ENCODE data around the gene WNT7B.

WNT7B gene

DNA sequence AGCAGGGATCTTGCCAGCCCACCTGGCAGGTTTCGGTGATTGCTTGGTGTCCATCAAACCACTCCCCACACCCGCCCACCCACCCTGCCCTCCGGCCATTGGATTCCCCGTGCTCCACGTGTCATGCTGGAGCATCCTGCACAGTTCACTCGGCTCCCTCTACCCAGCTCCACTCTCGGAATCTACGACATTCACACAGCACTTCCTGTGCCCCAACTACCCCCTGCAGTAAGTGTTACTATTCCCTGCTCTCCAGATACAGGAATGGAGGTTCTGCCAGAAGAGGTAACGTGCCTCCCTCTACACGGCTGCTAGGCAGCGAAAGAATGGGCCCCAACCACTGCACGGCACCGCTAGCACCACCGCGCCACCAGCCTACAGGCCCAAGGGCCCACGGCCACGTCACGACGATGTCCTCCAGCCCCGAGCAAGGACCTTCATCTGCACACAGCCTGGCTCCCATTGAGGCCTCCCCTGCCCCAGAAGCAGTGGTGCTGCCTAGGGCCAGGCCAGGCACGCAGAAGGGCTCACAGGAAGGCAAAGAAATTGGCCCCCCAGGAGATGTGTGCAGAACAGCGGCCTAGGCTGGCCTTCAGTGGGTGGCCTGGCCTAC, 27.6 kb downstream of the WNT7B start:
- DNase-seq: no peak

DNA sequence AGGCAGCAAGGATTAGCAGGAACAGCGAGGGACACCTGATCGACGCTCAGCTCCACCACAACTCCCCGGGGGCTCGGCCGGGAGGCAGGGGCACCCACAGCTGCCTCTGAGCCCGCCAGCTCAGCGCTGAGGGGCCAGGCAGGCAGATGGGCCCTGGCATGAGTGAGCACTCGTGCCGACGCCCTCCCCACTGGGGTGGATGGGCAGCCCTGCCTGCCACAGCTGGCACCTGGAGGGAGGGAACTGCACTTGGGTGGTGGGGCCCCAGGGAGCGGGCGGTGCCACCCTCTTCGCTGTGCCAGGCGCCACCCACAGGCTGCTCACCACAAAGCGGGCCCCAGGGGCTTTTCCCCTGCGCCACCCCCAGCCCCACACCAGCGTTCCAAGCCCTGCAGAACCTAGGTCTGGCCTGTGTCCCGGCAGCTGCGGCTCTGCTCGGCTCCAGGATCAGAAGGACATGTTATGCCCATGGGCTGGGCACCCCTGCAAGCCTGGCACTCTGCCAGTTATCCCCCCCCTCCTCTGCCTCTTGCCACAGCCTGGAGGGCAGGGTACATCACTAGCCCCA, 28.8 kb downstream of the WNT7B start:
- DNase-seq: no peak

DNA sequence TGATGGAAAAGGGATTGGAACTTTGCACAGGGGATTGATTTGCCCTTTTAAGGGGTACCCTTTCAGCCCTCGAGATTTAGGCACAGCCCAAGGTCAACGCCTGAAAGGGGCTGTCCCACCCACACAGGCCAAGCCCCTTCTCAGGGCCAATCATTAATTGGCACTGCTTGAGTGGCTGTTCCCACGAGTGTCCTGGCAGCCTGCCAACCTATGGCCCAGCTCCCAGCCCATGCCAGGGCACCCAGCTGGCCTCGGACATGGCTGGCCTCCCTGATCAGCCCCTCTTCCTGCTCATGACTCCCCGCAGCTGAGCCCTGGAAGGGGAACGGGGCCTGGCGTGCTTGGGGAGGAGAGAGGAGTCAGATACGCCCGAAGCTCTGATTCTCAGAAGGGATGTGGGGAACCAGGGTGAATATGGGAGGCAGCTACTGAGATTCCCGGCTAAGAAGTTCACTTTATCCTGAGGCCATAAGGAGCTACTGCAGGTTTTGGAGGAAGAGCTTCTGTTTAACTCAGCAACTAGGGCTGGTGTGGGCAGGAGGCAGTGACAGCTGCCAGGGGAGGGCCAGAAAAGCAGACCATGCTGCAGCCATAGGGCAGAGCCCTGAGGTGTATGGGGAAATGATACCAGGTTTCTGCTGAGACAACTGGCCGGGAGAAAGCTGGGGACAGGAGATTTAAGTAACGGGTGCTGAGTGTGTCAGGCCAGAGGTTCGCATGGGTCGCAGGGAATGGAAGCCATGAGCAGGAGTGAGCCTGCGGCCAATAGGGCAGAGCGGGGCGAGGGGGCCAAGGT, 30.0 kb downstream of the WNT7B start:
- DNase-seq: no peak

DNA sequence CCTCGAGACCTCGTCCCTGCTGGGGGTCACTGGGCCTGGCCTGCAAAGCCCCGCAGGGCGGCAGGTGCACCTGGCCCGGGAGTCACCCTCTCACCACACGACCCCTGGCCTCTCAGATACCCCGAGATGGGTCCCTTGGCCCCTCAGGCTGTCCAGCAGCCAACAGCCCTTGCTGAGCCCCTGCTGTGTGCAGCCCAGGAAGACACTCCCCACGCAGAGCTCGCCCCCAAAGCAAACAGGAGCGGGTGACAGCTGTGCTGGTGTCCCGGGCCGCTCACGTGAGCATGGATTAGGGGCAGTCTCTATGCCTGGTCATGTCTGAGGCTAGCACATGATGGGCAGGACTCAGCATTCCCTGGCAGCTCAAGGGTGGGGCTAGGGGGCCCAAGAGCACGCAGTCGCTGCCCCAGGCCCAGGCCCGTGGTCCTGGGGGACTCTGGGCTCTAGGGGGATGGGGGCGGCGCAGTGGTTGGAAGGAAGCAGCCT, 31.3 kb downstream of the WNT7B start:
- DNase-seq: no peak

DNA sequence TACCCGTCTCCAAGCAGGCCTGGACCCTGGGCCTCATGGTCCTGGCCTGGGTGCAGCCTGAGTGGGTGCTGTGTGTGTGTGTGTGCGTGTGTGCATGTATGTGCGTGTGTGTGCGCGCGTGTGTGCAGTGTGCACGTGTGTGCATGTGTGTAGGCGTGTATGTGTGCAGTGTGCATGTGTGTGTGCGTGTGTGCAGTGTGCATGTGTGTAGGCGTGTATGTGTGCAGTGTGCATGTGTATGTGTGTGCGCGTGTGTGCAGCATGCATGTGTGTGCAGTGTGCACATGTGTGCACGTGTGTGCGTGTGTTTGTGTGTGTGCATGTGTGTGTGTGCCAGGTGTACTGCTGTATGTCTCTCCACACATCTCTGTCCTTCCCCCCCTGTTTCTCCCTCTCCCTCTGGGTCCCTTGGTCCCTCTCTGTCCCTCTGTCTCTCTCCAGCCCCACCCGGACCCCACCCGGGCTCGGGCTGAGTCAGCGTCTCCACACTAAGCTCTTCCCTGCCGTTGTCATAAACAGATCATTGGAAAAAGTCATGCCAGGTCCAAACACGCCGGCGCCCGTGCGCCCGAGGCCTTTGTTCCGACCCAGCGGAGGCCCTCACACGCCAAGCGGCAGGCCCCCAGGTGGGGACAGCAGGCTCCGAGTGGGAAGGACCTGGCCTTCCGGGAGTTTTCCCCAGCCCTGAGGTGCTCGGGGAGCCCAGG, 34.0 kb downstream of the WNT7B start:
- no peak for DNase-seq

DNA sequence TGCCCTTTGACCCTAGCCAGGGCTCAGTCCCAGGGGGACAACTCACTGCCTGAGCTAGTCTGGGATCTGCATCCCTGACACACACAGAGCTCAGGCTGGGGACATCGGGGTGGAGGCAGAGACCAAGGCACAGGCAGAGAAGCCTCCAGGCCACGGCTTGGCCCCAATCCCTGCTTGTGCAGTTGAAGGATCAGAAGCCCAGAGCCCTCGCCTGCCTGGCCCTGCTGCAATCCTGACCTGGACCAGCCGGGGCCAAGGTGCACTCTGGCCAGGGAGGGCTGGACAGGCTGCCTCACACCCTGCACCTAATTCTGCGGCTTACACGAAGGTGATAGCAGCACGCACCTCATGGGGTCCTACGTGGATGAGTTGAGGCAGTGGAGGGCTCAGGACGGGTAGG, 34.6 kb downstream of the WNT7B start:
- no peak for DNase-seq

DNA sequence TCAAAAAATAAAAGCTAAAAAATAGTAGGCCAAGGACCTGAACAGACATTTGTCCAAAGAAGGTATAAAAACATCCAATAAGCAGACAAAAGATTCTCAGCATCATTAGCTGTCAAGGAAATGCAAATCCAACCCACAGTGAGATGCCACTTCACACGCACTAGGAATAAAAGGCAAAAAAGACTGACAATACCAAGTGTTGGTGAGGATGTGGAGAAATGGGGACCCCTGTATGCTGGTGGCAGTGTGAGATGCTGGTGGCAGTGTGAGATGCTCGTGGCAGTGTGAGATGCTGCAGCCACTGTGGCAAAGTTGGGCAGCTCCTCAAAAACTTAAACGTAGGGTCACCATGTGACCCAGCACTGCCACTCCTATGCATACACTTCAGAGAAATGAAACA, 38.0 kb downstream of the WNT7B start:
- no peak for DNase-seq

DNA sequence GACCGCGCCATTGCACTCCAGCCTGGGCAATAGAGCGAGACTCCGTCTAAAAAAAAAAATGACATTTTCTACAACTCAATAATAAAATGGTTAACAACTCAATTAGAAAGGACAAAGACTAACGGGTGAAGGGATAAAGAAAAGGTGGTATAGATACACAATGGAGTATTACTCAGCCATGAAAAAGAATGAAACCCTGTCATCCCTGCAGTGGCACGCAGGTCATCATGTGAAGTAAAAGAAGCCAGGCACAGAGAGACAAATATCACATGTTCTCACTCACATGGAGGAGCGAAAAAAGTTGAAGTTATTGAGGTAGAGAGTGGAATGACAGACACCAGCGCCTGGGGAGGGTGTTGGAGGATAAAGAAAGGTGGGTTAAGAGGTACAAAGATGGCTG, 39.0 kb downstream of the WNT7B start:
- no peak for DNase-seq

DNA sequence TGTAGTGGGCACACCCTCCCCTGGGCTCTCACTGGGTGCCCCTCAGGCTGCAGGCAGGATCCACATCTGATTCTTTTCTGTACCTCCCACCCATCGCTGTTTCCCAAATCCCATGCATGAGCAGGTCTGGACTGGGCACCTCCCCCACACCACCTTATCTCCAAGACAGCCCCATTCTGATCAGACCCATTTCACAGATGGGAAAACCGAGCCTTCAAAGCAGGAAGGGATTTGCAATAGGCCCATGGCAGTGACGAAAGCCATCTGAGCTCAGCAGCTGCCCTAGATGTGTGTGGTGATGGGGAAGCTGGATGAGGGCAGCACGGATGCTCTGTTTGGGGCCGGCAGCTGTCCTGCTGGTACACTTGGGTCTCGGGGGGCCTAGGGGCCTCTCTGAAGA, 41.4 kb downstream of the WNT7B start:
- DNase-seq: no peak

DNA sequence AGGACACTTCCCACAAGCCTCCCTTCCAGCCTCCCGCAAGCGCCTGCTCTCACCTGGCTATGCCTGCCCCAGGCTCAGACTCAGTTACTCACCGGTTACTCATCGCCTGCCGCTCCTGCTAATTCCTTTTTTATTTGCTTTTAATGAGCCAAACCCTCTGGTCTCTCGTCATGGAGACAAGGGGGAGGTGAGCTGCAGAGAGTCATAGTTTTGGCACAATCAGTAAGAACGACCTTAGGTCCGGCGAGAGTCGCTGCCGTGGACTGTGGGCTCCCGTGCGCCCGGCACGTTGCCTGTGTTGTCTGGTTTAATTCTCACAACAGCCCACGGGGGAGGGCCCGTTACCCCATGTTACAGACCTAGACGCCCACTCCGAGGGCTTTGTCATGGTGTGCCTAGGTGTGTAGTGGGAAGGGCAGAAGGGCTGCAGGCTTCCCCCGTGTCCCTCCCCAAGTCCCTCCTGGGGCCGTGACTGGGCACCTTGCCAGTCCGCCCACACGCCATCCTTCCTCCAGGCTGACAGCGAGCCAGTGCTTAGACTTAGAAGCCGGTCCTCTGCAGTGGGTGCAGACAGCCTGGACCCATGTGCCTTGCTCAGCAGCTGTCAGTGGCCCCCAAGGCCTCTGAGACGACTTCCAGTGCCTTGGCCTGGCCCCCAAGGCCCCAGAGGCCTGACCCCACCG, 42.2 kb downstream of the WNT7B start:
- no peak for DNase-seq

DNA sequence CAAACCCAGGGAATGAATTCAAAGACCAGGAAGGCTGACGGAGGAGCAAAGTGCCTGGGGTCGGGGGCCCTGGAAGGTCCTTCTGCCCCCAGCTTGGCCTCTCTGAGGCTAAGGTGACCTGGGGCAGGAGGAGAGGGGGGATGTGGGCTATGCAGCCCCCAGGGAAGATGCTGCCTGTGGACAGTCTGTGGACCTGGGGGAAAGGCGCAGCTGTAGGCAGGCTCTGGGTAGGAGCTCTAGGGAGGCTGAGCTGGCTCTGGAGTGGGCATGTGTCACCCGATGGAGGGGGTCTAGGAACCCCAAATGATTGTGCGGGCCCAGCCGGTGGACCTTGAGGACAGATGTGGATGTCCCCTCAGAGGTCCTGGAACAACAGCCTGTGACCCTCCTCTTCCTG, 42.8 kb downstream of the WNT7B start:
- no peak for DNase-seq

DNA sequence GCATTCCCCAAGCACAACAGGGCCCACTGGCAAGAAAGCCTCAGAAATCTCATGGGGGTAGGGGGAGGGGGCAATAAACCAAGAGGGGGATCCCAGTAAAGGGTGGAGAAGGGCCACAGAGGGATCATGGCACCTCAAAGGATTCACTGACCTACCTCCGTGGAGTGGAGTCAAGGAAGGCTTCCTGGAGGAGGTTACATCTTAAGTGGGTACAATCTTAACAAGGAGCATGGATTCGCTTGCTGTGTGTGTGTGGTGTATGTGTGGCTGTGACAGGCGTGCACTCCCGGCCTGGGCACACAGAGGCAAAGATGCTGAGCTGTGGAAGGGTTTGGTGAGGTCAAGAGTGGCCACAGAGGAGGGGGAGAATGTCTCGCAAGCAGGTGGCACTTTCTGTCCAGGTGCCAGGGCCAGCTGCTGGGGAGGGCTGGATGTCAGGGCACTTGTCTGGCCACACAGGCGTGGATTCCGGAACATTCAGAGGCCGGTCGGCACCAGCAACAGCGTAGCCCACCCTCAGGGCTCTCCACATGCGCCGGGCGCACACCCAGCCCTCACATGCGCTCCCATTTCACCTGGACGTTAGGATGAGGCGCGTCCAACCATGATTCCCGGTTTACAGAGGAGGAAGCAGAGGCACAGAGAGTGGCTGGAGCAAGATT, 43.3 kb downstream of the WNT7B start:
- DNase-seq: no peak

DNA sequence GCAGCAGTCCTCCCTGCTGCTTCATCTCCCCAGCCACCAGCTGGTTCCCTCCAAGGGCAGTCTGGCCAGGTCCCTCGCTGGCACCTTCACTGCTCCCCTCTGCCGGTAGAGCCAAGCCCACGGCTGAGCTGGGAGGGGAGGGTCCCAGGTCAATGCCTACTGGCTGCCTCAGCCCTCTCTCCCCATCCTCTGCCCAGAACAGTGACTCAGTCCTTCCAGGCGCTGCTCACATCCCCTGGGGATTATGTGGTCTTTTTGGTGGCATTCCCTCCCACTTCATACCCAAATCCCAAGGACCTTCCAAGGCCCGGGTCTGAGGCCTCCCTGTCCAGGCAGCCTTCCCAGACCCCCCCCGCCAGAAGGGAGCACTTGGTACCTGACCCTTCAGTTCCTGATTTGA, 44.9 kb downstream of the WNT7B start:
- DNase-seq: no peak

DNA sequence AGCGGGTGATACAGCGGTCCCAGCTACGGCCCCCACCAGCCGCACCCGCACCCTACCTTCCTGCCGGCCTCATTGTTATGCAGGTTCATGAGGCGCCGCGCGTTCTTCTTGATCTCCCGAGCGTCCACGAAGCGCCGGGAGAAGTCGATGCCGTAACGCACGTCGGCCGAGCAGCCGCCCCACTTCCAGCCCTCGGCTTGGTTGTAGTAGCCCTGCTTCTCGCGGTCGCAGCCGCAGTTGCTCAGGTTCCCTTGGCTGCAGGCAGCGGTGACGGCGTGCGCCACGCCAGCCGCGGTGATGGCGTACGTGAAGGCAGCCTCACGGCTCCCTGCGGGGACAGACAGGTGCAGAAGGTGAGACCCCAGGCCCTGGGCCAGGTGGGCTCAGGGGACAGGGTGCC, 45.9 kb downstream of the WNT7B start:
- no peak for DNase-seq

DNA sequence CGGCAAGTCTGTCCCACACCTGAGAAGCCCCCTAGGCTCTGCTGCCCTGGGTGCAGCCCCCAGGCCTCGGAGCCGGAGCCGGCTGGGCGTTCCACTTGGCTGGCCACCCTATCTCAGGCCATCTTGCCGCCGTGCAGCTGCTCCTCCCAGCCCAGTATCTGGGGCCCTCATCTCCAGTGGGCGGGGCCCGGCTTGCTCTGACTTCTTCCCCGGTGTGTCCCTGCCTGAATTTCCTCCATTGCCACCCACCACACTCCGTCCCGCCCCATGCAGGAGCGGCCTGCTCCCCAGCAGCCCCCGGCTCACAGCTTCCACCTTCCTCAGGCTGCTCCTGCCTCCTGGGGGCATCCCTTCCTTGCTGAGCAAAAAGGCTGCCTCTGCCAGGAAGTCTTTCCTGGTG, 46.6 kb downstream of the WNT7B start:
- DNase-seq: no peak

DNA sequence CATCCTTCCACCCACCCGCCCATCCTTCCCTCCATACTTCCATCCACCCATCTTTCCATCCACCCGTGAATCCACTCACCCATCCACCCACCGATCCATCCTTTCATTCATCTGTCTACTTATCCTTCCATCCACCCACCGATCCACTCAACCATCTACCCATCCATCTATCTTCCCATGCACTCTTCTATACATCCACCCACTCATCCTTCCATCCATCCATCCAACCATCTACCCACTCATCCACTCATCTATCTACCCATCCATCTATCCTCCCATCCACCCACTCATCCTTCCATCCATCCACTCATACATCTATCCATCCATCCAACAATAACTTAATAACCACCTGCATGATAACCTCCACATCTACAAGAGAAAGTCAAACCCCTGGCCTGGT, 47.3 kb downstream of the WNT7B start:
- no peak for DNase-seq

DNA sequence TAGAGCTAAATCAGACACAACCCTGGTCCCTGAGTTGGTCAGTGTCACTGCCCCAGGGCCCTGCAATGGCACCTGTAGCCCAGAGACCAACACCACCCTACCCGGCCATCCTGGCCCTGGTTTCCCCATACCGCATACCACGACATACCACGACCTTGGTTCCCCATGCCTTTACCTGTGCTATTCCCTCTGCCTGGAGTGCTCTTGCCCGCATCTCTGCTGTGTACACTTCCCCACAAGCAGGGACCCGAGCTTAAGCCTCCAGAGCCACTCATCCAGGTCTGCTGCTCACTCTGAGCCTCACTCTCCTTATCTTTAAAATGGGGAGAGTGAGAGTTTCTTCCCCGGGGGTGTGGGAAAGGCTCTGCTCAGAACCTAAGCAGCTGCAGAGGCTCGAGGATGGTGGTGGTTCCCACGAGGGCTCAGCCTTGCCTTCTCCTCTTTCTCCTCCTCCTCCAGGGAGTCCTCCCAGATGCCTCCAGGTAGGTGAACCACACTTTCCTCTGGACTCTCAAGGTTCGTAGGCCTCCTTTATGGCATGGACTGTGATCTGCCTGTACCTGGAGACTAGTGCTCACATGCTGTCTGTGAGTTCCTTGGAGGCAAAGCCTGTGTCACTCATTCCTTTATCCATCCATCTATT, 48.1 kb downstream of the WNT7B start:
- DNase-seq: no peak

DNA sequence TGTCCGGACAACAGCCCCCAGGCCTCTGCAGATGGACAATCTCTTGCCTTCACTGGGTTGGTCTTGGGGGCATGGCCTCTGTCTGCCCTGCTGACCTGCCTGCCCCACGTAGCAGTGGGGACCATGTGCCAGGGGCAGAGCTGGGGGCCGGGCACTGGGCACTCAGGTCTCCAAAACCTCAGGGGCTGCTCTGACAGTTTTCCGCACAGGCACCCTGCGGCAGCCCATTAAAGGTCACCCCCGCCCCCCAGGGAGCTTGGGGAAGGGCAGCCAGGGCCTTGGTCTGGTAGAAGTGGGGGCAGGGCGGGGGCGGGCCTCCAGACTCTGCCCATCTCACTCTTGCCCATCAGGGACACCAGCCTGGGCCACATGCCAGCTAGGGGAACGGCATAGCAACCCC, 49.9 kb downstream of the WNT7B start:
- no peak for DNase-seq

DNA sequence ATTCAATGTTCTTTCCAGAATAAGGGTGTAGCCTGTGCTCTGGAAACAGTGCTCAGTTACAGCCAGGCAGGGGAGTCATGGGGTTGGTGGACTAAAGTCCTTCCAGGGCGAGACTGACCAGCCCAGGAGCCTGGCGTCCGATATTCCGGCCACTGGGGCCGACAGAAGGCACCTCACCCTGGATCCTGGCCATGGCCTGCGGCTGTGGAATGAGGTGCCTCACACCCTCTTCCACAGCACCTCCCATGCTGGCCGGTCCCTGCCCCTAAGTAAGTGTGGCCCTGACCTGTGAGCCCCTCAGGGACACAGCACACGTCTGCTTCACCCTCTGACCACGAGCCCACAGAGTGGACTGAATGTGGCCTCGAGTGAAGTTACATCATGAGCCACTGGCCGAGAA, 50.5 kb downstream of the WNT7B start:
- DNase-seq: no peak

DNA sequence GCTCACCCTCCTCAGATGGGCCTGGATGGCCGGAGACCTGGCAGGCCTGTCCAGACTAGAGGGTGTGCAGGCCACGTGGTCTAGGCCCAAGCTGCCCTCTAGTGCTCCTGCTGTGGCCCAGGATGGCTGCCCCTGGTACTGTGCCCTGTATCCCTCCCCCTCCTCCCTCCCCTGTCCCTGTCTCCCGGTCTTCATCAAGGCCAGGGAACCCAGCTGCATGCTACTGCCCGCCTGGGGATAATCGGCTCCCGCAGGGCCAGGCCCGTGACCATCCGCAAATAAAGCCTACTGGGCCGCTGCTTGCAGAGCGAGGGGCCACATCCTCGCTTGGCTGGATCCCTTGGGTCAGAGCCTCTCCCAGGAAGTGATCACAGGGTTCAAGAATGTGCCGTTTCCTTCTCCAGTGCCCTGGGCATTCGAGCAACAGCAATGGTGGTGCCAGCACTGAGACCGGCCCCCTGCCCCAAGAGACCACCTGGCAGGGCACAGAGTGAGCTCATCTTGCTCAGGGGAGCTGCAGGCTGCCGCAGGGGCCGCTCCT, 51.1 kb downstream of the WNT7B start:
- no peak for DNase-seq

DNA sequence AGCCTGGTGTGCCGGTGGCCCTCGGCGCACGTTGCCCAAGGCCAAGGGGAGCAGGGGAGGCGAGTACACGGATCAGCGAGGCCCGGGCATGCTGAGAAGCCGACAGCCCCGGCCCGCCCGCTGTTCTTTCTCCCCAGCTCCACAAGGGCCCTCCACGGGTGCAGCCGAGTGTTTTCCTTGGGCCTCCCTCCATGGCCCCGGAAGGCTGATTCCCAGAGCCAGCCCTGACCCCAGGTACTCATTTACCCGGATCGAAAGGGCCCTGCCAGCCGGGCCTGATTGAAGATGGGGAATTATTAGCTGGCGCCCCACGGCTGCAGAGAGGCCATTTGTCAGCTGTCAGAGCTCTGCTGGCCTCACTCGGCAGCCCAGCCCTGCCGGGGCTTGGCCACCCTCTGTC, 53.1 kb downstream of the WNT7B start:
- DNase-seq: no peak

DNA sequence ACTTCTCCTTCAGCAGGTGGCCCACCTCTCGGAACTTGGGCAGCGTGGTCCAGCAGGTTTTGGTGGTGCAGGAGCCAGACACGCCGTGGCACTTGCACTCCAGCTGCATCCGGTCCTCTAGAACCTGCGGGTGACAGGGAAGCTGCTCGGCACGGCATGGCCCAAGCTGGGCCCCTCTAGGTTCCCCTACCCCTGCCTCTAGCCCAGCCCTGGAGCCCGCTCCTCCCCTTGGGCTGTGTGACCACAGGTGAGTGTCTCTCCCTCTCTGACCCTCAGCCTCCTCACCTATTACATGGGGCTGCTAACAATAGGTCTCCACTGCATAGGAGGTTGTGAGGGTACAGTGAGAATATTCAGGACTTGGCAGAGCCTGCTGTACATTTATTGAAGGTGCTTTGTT, 53.8 kb downstream of the WNT7B start:
- DNase-seq: no peak
